ENCODE data around the gene INTS11. TPM values are rescaled to one million over a fixed set of nuclear protein-coding genes. Genes with fewer than 3 reads are reported as not detected.

Gene INTS11
- total and polyA plus RNA-seq, 9 of the 15 experiments (the other 6 are each of a cell fraction or from before 2014, with no cell fraction given), result 3.6 to 183 (median 110) TPM

- TF ChIP-seq ZNF511 (CRISPR knock-in tag; IDR thresholded peaks at IDR 0.05) (peak; percentile 42), TSC22D4 (tag; IDR thresholded peaks at IDR 0.05) (no peak), SRSF7 (optimal IDR thresholded peaks at IDR 0.05; ENCODE audit: low read depth, low read length) (no peak), NELFE (IDR thresholded peaks at IDR 0.05; ENCODE audit: insufficient read depth, insufficient read length) (no peak), ZNF583 (CRISPR knock-in tag; IDR thresholded peaks at IDR 0.05) (no peak), ATF7 (IDR thresholded peaks at IDR 0.05) (no peak), ETV1 (tag; conservative IDR thresholded peaks at IDR 0.05; ENCODE audit: low read depth) (no peak), HMG20B (CRISPR knock-in tag; IDR thresholded peaks at IDR 0.05) (no peak), ZNF384 (IDR thresholded peaks at IDR 0.05; ENCODE audit: low read depth, low read length) (no peak), ATF4 (CRISPR knock-in tag; IDR thresholded peaks at IDR 0.05) (no peak), SAFB (IDR thresholded peaks at IDR 0.05; ENCODE audit: borderline replicate concordance, low read depth, low read length) (0 out of 2 replicates have a peak, but pooled peaks have one; percentile 67), ZNF398 (CRISPR knock-in tag; IDR thresholded peaks at IDR 0.05) (no peak), RCOR1 (IDR thresholded peaks at IDR 0.05; ENCODE audit: borderline replicate concordance in 1 of 2, low read depth in 2 of 2, low read length in 2 of 2) (no peak), CC2D1A (IDR thresholded peaks at IDR 0.05) (no peak), KHSRP (IDR thresholded peaks at IDR 0.05) (no peak), PRPF4 (IDR thresholded peaks at IDR 0.05; ENCODE audit: insufficient read depth, low read depth, low read length, poor library complexity, severe bottlenecking) (no peak), SMARCA5 (IDR thresholded peaks at IDR 0.05) (no peak), ZNF124 (CRISPR knock-in tag; IDR thresholded peaks at IDR 0.05) (no peak), ZNF717 (CRISPR knock-in tag; IDR thresholded peaks at IDR 0.05) (no peak), NONO (IDR thresholded peaks at IDR 0.05; ENCODE audit: low read depth in 2 of 2, low read length in 1 of 2) (no peak; a peak in 1 of 4 replicates), E2F1 (CRISPR knock-in tag; IDR thresholded peaks at IDR 0.05) (no peak), ZNF77 (CRISPR knock-in tag; IDR thresholded peaks at IDR 0.05) (no peak), NR4A1 (CRISPR knock-in tag; IDR thresholded peaks at IDR 0.05) (no peak), NR4A1 (tag; IDR thresholded peaks at IDR 0.05) (no peak), THRB (CRISPR knock-in tag; conservative IDR thresholded peaks at IDR 0.05) (no peak), ERF (CRISPR knock-in tag; IDR thresholded peaks at IDR 0.05) (no peak), SRSF3 (IDR thresholded peaks at IDR 0.05; ENCODE audit: insufficient read depth, low read length) (no peak)
These were observed 356 bp downstream of the INTS11 start (continued) for GRCh38 chr1:1324084-1324523.

Measured in K562 (cell line).